Large intestine (tissue), 12 donors: ENCODE results near the gene ARL6IP5. TPM values are rescaled to one million over a fixed set of nuclear protein-coding genes. Genes with fewer than 3 reads are reported as not detected.

Source experiments
- DNase-seq, 2 donors: peaks; one replicate each; pipeline versions ENCODE4 v3.0.0 to v3.0.0-alpha.2; 2013
- H3K27ac ChIP-seq: one replicate; pipeline ENCODE4 v1.5.1; 2013; ENCODE audit warnings: low read length
- H3K27me3 ChIP-seq: 2 replicates; pipeline ENCODE4 v1.6.1; 2013; ENCODE audit warnings: low read length; ENCODE audit not compliant: control insufficient read depth, insufficient read depth
- H3K36me3 ChIP-seq: 2 replicates; pipeline ENCODE4 v1.6.1; 2013; ENCODE audit warnings: low read length; ENCODE audit not compliant: control insufficient read depth, insufficient read depth
- H3K4me1 ChIP-seq: one replicate; pipeline ENCODE4 v1.6.1; 2013; ENCODE audit warnings: low read length; ENCODE audit not compliant: control insufficient read depth, insufficient read depth
- H3K4me3 ChIP-seq: one replicate; pipeline ENCODE4 v1.5.1; 2013; ENCODE audit warnings: low read length
- H3K9me3 ChIP-seq: one replicate; pipeline ENCODE4 v1.6.1; 2013; ENCODE audit warnings: mild to moderate bottlenecking, low read depth, low read length, moderate library complexity; ENCODE audit not compliant: control insufficient read depth
- WGBS: methylation state at CpG from one replicate; pipeline ENCODE4 v1.1.5; 2013; ENCODE audit warnings: low lambda C conversion rate; ENCODE audit not compliant: insufficient coverage; 5-methylcytosine and 5-hydroxymethylcytosine counted together
- long read RNA-seq, 11 donors: transcript quantifications; one replicate each; lab custom pipeline, GENCODE V29; 2026
- polyA plus RNA-seq: library from polyadenylated mRNA; unstranded; fragments of 120-200 nt; gene quantifications from one replicate; pipeline ENCODE4 v1.2.1, GENCODE V29; 2013

The ARL6IP5 gene
- polyA plus RNA-seq = 67.3 TPM
- long read RNA-seq, donor 1, transcript ARL6IP5-201 (3 exons, 2,101 nt) = major isoform, 21 of 21 reads
- long read RNA-seq, donor 1, partial matches to known transcripts = 0 of 21 reads
- long read RNA-seq, donor 1, other reads (novel, unspliced or antisense) = 0 of 21 reads
- long read RNA-seq, donor 2, transcript ARL6IP5-201 (3 exons, 2,101 nt) = major isoform, 90 of 106 reads
- long read RNA-seq, donor 2, partial matches to known transcripts = 15 of 106 reads
- long read RNA-seq, donor 2, other reads (novel, unspliced or antisense) = 0 of 106 reads
- long read RNA-seq, donor 3 = 0 reads
- long read RNA-seq, donor 4, transcript ARL6IP5-201 (3 exons, 2,101 nt) = major isoform, 5 of 6 reads
- long read RNA-seq, donor 4, partial matches to known transcripts = 0 of 6 reads
- long read RNA-seq, donor 4, other reads (novel, unspliced or antisense) = 0 of 6 reads
- long read RNA-seq, donor 5, transcript ARL6IP5-201 (3 exons, 2,101 nt) = major isoform, 51 of 51 reads
- long read RNA-seq, donor 5, partial matches to known transcripts = 0 of 51 reads
- long read RNA-seq, donor 5, other reads (novel, unspliced or antisense) = 0 of 51 reads
- long read RNA-seq, donor 6, transcript ARL6IP5-201 (3 exons, 2,101 nt) = major isoform, 44 of 56 reads
- long read RNA-seq, donor 6, partial matches to known transcripts = 8 of 56 reads
- long read RNA-seq, donor 6, other reads (novel, unspliced or antisense) = 0 of 56 reads
- long read RNA-seq, donor 7, transcript ARL6IP5-201 (3 exons, 2,101 nt) = major isoform, 31 of 37 reads
- long read RNA-seq, donor 7, partial matches to known transcripts = 5 of 37 reads
- long read RNA-seq, donor 7, other reads (novel, unspliced or antisense) = 0 of 37 reads
- long read RNA-seq, donor 8, transcript ARL6IP5-201 (3 exons, 2,101 nt) = major isoform, 63 of 77 reads
- long read RNA-seq, donor 8, partial matches to known transcripts = 10 of 77 reads
- long read RNA-seq, donor 8, other reads (novel, unspliced or antisense) = 0 of 77 reads
- long read RNA-seq, donor 9, transcript ARL6IP5-201 (3 exons, 2,101 nt) = major isoform, 72 of 87 reads
- long read RNA-seq, donor 9, partial matches to known transcripts = 14 of 87 reads
- long read RNA-seq, donor 9, other reads (novel, unspliced or antisense) = 0 of 87 reads
- long read RNA-seq, donor 10, transcript ARL6IP5-201 (3 exons, 2,101 nt) = major isoform, 63 of 77 reads
- long read RNA-seq, donor 10, partial matches to known transcripts = 12 of 77 reads
- long read RNA-seq, donor 10, other reads (novel, unspliced or antisense) = 0 of 77 reads
- long read RNA-seq, donor 11, transcript ARL6IP5-201 (3 exons, 2,101 nt) = major isoform, 46 of 55 reads
- long read RNA-seq, donor 11, partial matches to known transcripts = 7 of 55 reads
- long read RNA-seq, donor 11, other reads (novel, unspliced or antisense) = 0 of 55 reads

- Histone ChIP-seq H3K4me1 (peaks cover 58% of the 10 kb centered on the region), H3K4me3 (peak within 1 kb of the TSS; percentile 75)
- WGBS = 0% methylated on average over 1 of the region's 32 CpGs
Observed at GRCh38 chr3:69084326-69085167, at the start of gene ARL6IP5. TSS of gene ARL6IP5 (plus strand) at chr3:69084937. CDS start at chr3:69085048, 111 bp downstream.

GRCh38 chr3:69044608-69045007, 40.1 kb upstream of the ARL6IP5 start:
- Histone ChIP-seq H3K9me3 (no peaks in the 10 kb centered on the region), H3K4me3 (no peak overlapping the region), H3K27ac (no peak overlapping the region), H3K4me1 (no peaks in the 10 kb centered on the region), H3K36me3 (peaks cover 58% of the 10 kb centered on the region), H3K27me3 (no peaks in the 10 kb centered on the region)
- 80% methylated on average over 1 of the region's 2 CpGs for WGBS
- no peak for DNase-seq

More at GRCh38 chr3:69084326-69085167, at the start of gene ARL6IP5:
- H3K36me3 ChIP-seq = peaks cover 3% of the 10 kb centered on the region
- peak within 1 kb of the TSS; percentile 88 for H3K27ac ChIP-seq
- no peaks in the 10 kb centered on the region for H3K9me3 ChIP-seq
- peak; percentile 89 to 95 for DNase-seq
- H3K27me3 ChIP-seq = no peaks in the 10 kb centered on the region

- no peak for DNase-seq
- no CpG with 5 or more reads among the region's 2 CpGs for WGBS
- H3K27me3 ChIP-seq = no peaks in the 10 kb centered on the region
- peaks cover 30% of the 10 kb centered on the region for H3K36me3 ChIP-seq
- H3K4me3 ChIP-seq = no peak overlapping the region
- no peak overlapping the region for H3K27ac ChIP-seq
- no peaks in the 10 kb centered on the region for H3K9me3 ChIP-seq
- peaks cover 3% of the 10 kb centered on the region for H3K4me1 ChIP-seq
Observed at GRCh38 chr3:69048990-69049389, 35.7 kb upstream of the ARL6IP5 start.

GRCh38 chr3:69051756-69052471, 32.8 kb upstream of the ARL6IP5 start, which contains the start of gene TMF1:
TSS of gene TMF1 (minus strand) at chr3:69052333. CDS start at chr3:69052086, 247 bp downstream.
- peaks cover 3% of the 10 kb centered on the region for H3K4me1 ChIP-seq
- peak within 1 kb of the TSS; percentile 99 for H3K4me3 ChIP-seq
- H3K27me3 ChIP-seq = no peaks in the 10 kb centered on the region
- 0% methylated on average over 1 of the region's 45 CpGs for WGBS
- H3K9me3 ChIP-seq = no peaks in the 10 kb centered on the region
- DNase-seq = peak; percentile 99
- peak within 1 kb of the TSS; percentile 96 for H3K27ac ChIP-seq
- H3K36me3 ChIP-seq = peaks cover 29% of the 10 kb centered on the region

- Histone ChIP-seq H3K36me3 (peaks cover 25% of the 10 kb centered on the region), H3K4me1 (peaks cover 3% of the 10 kb centered on the region), H3K4me3 (peak overlapping the region; percentile 99), H3K27ac (peak overlapping the region; percentile 96), H3K9me3 (no peaks in the 10 kb centered on the region), H3K27me3 (no peaks in the 10 kb centered on the region)
- DNase-seq = no peak
- 17% methylated on average over 1 of the region's 9 CpGs for WGBS
Observed at GRCh38 chr3:69052472-69052898, 32.3 kb upstream of the ARL6IP5 start.

GRCh38 chr3:69058180-69058946, 26.4 kb upstream of the ARL6IP5 start:
- Histone ChIP-seq H3K36me3 (peaks cover 52% of the 10 kb centered on the region), H3K27ac (no peak overlapping the region)

GRCh38 chr3:69058947-69059224, 25.9 kb upstream of the ARL6IP5 start:
- H3K4me1 ChIP-seq = no peaks in the 10 kb centered on the region
- no peak overlapping the region for H3K27ac ChIP-seq
- DNase-seq = no peak
- H3K9me3 ChIP-seq = no peaks in the 10 kb centered on the region
- H3K27me3 ChIP-seq = no peaks in the 10 kb centered on the region
- H3K4me3 ChIP-seq = no peak overlapping the region
- WGBS = 90% methylated on average over 2 of the region's 2 CpGs
- H3K36me3 ChIP-seq = peaks cover 57% of the 10 kb centered on the region

More at GRCh38 chr3:69058180-69058946, 26.4 kb upstream of the ARL6IP5 start:
- no peaks in the 10 kb centered on the region for H3K4me1 ChIP-seq
- no peaks in the 10 kb centered on the region for H3K9me3 ChIP-seq
- no peak overlapping the region for H3K4me3 ChIP-seq
- 90% methylated on average over 1 of the region's 3 CpGs for WGBS
- DNase-seq = no peak
- H3K27me3 ChIP-seq = no peaks in the 10 kb centered on the region

GRCh38 chr3:69059688-69060087, 25.0 kb upstream of the ARL6IP5 start:
- H3K4me1 ChIP-seq = no peaks in the 10 kb centered on the region
- H3K36me3 ChIP-seq = peaks cover 53% of the 10 kb centered on the region
- no peak overlapping the region for H3K4me3 ChIP-seq
- DNase-seq = no peak
- H3K9me3 ChIP-seq = no peaks in the 10 kb centered on the region
- no peak overlapping the region for H3K27ac ChIP-seq
- no peaks in the 10 kb centered on the region for H3K27me3 ChIP-seq
